HG02571 (cell line): ENCODE measurements around the gene GPR37.

Experiments used
- ATAC-seq: cut with Tn5 transposase; IDR thresholded peaks from one replicate; pipeline ENCODE4 v1.9.1; 2021; ENCODE audit warnings: mild to moderate bottlenecking, moderate library complexity; ENCODE audit not compliant: unreplicated experiment

Gene GPR37, protein sequence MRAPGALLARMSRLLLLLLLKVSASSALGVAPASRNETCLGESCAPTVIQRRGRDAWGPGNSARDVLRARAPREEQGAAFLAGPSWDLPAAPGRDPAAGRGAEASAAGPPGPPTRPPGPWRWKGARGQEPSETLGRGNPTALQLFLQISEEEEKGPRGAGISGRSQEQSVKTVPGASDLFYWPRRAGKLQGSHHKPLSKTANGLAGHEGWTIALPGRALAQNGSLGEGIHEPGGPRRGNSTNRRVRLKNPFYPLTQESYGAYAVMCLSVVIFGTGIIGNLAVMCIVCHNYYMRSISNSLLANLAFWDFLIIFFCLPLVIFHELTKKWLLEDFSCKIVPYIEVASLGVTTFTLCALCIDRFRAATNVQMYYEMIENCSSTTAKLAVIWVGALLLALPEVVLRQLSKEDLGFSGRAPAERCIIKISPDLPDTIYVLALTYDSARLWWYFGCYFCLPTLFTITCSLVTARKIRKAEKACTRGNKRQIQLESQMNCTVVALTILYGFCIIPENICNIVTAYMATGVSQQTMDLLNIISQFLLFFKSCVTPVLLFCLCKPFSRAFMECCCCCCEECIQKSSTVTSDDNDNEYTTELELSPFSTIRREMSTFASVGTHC

DNA sequence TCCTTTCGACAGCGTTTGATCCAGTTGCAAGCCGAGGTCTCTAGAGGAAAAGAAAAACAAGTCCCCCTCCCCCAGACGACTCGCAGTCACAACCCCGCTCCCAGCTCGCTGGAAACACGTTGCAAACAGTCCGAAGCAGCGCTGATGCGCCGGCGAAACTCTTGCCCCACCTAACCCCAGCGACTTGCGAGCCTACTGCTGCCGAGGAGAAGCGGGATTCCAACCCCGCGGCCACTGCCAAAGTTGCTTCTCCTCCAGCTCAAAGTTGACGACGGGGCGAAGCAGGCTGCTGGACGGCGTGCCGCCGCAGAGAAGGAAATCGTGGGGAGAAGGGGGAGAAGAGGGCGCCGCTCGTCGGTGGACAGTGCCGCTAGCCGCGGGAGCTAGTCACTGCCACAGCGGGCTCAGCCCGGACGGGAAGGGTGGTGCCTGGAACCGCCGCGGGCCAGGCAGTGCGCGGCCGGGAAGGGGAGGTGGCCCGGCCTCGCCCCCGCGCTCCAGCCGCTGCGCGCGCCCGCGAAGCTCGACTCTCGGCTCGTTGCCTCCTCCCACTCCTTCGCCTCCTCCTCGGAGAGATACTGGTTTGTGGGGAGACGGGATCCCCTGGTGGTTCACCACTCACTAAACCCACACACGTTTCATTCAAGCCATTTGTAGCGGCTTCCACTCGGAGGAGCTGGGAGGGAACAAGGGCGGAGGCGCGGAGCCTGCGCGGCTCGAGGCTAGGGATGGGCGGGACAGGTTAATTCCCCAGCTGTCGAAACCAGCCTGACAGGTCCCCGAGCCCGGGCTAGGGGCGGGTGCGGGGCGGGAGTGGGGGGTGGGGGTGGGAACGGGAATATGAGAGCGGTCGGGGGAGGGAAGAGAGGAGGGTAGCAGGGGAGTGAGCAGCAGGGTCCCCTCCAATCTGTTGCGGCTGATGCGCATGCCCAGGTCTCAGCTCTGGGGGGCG lies at the start of gene GPR37:
Gene GPR37 (minus strand): TSS at position 392 of the 952 bp plus-strand sequence. CDS start 816 bp downstream, outside the sequence.
- peak; percentile 65 for ATAC-seq

GRCh38 chr7:124813994-124814798 lies 48.6 kb upstream of the GPR37 start:
- no peak for ATAC-seq

GRCh38 chr7:124812764-124813163 lies 47.2 kb upstream of the GPR37 start:
- ATAC-seq, result no peak

DNA sequence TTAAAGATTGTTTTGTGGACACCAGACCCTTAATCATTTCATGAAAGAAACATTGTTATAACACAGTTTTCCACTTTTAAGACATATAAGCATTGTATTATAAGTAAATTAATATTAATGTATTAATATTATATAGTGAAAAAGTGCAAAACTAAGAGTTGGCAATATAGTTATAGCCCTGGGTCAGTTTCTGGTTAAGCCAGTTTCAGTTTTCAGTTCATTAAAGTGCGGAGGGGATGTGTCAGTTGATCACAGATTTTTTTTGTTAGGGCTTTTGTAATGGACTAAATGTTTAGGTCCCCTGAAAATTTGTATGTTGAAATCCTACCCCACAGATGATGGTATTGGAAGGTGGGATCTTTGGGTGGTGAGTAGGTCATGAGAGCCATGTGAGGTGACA lies 45.7 kb upstream of the GPR37 start:
- no peak for ATAC-seq

DNA sequence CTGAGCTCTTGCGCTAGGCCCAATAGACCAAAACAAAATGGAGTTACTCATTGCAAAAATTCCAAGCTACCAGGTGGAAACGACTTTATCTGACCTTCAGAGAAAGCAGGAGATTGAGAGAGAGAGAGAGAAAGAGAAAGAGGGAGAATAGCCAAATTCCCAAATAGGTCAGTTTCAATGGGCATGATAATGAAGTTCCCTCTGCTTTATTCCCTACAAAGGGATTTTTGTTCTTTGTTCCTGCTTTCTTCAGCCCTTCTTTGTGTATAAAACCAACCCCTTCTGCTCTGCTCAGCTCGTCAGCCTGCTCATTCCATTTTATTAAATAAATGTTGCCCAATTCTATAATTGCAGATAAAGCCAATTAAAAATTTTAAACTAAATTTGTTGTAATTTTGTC lies 45.0 kb upstream of the GPR37 start:
- ATAC-seq, result no peak

GRCh38 chr7:124808206-124808605 lies 42.6 kb upstream of the GPR37 start:
- no peak for ATAC-seq

GRCh38 chr7:124801330-124801895 lies 35.8 kb upstream of the GPR37 start:
- ATAC-seq, result no peak

DNA sequence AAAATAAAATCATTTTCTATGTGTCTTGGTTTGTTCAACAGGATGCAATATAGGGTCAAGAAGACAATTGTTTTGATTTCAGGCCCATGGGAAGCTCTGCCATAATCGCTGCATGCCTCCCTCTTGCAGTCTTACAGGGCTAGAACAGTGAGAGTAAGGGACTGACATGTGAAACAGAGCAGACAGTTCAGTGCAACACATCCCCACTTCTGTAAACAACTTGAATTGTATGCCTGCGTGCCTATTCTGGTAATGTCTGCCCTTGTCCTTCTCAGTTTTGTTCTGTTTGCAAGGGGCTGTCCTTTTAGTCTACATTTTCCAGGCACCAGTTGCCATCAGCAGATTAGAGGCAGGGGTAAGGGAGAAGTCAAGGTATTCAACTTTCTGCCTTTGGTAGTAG lies 34.8 kb upstream of the GPR37 start:
- no peak for ATAC-seq

- no peak for ATAC-seq
Measured at GRCh38 chr7:124799448-124799847, 33.9 kb upstream of the GPR37 start.

DNA sequence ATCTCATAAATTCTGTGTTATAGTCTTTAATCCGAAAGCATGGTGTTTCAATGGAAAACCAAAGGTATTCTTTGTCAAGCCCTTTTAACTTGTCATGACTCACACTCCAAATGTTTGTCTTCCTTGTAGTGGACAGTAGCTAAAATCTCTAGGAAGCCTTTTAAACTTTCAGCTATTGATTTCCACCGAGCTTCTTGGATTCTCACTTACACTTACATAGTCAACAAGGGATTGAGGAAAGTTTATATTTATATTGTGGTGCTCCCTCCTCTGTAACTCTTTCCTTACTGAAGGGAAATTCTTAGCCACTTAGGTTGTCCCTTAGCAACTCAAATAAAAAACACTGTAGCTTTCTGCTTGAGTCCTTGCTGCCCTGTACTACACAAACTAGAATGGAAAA lies 31.2 kb upstream of the GPR37 start:
- no peak for ATAC-seq

DNA sequence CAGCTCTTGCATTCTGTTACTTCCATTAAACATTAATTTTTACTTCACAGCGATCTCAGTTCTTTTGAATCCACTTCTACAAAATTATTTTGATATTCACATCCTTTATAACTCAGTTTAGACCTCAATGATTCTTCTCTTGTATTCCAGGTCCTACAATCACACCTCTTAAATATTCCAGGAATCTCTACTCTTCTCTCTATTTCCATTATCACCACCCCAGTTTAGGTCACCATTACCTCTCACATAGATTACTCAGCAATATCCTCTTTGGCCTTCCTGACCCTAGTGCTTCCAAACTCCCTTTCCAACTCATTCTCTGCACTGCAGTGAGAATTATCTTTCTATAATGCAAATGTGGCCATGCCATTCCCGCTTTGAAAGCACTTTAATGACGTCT lies 27.1 kb upstream of the GPR37 start:
- no peak for ATAC-seq

DNA sequence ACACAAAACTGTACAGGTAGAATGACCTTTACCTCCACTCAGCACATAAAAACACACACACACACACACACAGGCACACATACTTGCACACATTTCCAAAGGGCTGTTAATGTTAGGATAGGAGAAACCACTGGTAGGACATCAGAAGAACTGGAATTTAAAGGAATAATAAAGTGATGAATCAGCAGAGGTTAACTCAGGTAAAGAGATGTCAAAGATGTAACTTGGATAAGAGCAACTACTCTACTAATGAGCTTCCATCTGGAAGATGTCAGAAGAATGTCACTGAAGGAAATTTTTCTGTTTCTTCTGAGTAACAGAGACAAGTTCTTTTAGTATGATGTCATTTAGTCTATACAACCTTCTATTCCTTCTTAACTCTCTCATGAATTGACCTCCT lies 26.4 kb upstream of the GPR37 start:
- no peak for ATAC-seq

DNA sequence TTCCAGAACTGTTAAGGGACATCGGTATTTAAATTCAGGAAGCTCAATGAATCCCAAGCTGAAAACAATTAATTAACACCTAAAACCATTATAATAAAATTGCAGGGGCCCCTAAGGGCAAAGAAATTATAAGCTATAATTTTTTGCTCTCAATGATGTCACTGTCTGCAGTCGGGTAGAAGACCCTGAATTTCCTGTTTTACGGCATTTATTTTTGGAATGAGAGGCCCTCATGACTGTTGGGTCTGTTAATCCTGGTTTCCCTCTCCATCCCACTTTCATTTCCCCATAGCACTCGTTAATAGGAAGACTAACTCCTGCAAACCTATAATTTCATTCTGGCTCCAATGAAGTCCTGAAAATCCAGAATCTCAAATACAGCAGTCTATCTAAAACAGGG lies 25.8 kb upstream of the GPR37 start:
- ATAC-seq, result no peak

DNA sequence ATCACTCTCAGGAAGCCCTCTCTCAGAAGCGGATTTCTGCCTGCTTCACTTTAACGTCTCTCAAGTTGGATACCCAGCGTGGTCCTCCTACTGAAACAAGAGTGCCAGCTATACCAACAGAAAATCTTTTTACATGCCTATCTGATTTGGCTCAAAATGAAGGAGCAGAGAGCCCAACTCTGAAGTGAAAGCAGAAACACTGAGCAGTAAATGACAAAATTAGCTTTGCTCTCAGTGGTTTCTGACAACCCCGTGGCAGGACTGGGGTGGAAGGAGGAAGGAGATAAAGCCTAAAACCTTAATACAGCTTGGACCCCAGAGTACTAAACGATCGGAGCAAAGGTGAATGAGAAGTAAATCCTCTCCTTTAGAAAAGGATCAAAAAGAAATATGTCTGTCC lies 25.1 kb upstream of the GPR37 start:
- ATAC-seq, result no peak

- ATAC-seq, result no peak
Measured at GRCh38 chr7:124785994-124786393, 20.4 kb upstream of the GPR37 start.

DNA sequence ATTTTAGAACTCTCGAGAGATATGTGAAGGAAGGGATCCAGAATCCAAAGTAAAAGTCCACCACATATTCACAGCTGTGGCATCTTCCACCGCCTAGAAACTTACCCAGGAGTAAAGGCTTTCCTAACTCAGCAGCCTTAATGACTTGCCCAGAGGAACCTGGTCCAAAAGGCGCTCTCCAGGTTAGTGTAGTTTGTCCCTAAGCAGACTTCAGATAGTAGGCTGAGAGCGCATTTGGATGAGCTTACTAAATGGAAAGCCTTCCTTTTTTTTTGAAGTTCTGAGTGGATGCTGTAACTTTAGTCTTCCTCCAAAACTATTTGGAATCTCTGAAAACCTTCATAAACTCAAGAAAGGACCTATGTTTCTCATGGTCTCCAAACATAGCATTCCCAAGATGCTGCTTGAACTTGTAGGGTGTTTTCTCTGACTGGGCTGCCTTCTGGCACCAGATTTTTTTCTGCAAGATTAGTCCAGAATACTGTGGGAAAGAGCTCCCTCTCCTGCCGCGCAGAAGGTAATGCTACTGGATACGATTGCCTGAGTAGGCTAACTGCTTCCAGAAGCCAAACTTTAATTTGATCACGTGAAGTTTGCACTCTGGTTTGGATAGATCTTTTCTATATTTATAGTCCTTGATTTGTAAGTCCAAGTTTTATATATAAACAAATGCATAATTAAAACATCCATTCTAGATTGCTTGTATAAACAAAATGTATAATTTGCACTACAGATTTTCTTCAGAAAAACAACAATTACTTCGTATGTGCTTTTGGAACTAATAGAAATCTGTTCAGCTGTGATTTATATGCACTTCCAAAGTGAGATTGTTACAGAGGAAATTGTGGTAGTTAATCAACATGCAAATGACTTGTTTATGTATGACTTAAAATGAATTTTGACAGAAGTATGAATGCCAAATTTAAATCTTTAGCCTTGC lies 19.6 kb upstream of the GPR37 start:
- ATAC-seq, result peak; percentile 72

GRCh38 chr7:124783271-124783670 lies 17.7 kb upstream of the GPR37 start:
- ATAC-seq, result no peak

DNA sequence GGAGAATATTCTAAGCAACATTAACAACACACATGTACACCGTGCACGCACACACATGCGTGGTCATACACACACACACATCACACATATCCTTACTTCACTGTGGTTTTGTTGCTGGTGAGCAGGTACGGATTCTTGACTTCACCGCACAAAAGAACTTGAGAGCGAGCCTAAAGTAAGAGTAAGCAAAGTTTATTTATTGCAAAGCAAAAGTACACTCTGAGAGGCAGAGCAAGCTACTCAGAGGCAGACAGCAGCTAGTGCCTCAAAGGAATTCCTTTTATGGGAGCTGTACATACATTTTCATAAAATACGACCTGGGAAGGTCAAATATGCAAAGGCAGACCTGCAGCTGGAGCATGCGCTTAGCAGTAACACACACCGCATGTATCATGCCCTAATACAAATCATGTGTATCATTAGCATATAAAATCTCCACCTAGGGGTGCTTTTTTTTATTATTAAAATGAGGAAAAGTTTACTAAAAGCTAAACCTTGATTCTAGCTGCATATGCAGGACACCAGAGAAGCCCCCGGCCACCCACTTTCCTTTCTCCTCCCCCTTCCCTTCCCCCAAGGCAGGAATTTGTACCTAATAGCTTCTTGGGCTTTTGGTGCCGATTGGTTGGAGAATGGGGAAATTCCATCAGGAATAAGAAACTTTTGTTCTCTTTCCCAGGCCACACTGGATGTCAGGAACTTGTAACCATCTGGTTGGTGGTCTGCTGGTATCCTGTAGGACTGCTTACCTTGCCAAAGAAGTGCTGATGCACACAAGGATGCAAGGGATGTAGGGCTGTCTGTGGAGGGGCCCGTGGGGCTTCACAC lies 16.5 kb upstream of the GPR37 start:
- no peak for ATAC-seq
